ENCODE data around the gene MFNG. TPM values are rescaled to one million over a fixed set of nuclear protein-coding genes. Genes with fewer than 3 reads are reported as not detected.

MFNG gene
- total and polyA plus RNA-seq, 2 donors (not counting 1 experiment from before 2014, with no cell fraction given) = 95.9 to 125 TPM

DNA sequence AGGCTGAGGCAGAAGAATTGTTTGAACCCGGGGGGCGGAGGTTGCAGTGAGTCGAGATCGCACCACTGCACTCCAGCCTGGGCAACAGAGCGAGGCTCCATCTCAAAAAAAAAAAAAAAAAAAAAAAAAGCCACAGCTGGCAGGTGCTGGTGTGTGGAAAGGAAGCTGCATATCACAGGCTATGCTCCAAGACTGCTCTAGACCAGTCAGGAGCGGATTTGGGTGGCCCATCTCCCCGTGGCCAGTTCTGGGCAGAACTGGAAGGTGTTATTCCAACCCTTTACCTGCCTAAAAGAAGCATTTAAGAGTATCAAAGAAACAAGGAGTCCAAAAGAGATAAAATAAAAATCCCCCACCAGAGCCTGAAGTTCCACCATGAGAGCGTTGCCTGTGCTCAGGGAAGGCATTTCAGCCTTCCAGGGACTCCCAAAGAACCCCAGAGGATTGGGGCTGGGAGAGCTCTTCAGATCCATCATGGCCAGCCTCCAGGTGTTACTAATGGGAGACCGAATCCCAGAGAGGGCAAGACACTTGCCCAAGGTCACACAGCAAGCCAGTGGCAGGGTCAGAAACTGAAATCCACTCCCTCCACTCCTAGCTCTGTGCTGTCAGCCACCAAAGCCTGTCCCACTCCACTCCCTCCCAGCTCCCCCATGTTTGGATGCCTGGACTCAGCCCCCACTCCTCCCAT is 14.3 kb downstream of the MFNG start:
- peaks cover 0 to 66% of the 10 kb centered on the region in 2 experiments for H3K36me3 ChIP-seq (replicated peaks in 1 of 2; ENCODE audit: control extremely low read depth in 1 of 2, control insufficient read depth in 1 of 2, extremely low read depth in 1 of 2, insufficient read depth in 2 of 2, low read length in 1 of 2)
- no peak for TF ChIP-seq EZH2 (IDR thresholded peaks at IDR 0.05; ENCODE audit: borderline replicate concordance, insufficient read depth, low read depth, low read length, poor library complexity, severe bottlenecking)
- TF ChIP-seq, protein P1, sequence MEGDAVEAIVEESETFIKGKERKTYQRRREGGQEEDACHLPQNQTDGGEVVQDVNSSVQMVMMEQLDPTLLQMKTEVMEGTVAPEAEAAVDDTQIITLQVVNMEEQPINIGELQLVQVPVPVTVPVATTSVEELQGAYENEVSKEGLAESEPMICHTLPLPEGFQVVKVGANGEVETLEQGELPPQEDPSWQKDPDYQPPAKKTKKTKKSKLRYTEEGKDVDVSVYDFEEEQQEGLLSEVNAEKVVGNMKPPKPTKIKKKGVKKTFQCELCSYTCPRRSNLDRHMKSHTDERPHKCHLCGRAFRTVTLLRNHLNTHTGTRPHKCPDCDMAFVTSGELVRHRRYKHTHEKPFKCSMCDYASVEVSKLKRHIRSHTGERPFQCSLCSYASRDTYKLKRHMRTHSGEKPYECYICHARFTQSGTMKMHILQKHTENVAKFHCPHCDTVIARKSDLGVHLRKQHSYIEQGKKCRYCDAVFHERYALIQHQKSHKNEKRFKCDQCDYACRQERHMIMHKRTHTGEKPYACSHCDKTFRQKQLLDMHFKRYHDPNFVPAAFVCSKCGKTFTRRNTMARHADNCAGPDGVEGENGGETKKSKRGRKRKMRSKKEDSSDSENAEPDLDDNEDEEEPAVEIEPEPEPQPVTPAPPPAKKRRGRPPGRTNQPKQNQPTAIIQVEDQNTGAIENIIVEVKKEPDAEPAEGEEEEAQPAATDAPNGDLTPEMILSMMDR (IDR thresholded peaks at IDR 0.05) = no peak
- ATAC-seq (ENCODE audit: low read depth) = no peak
- POLR2A ChIA-PET = interaction anchor here (0.9 to 1.5 kb wide), 4 partner anchors 14 to 27 kb away, joined by 3 to 5 read pairs (median 3); partner anchors contain the start of gene MFNG
- peaks cover 49% of the 10 kb centered on the region for H4K20me1 ChIP-seq (ENCODE audit: control insufficient read depth, insufficient read depth, low read length, poor library complexity, severe bottlenecking)
- no peak overlapping the region for H3K4me3 ChIP-seq (ENCODE audit: control extremely low read depth in 1 of 5, extremely low read depth in 1 of 5, insufficient read depth in 1 of 5, low read depth in 2 of 5, low read length in 4 of 5)
- H3K9ac ChIP-seq (ENCODE audit: low read length) = no peak overlapping the region
- DNase-seq = no peak
- no peak overlapping the region for H3K27ac Mint-ChIP-seq
- no peak overlapping the region for H3K4me2 ChIP-seq (replicated peaks; ENCODE audit: low read depth, low read length, poor library complexity, severe bottlenecking)
- H3K27ac ChIP-seq (ENCODE audit: low read length in 2 of 2) = no peak overlapping the region
- H3K4me3 Mint-ChIP-seq = no peak overlapping the region
- H2AFZ ChIP-seq (ENCODE audit: insufficient read depth, low read depth, low read length, poor library complexity, severe bottlenecking) = no peak overlapping the region
- WGBS (ENCODE audit: insufficient coverage) = 91% methylated on average over 6 of the region's 9 CpGs
- CTCF ChIA-PET = interaction anchor here (0.8 to 5.4 kb wide), 21 partner anchors 9 to 524 kb away, joined by 3 to 103 read pairs (median 5); partner anchors contain the start of genes LGALS2 and MFNG
- no peaks in the 10 kb centered on the region for H3K9me3 Mint-ChIP-seq (ENCODE audit: insufficient read depth)
- intact Hi-C loops (cut with micrococcal nuclease) = loop anchor here (1.0 kb wide), 2 partner anchors 14 to 95 kb away; partner anchors contain the start of gene MFNG
- peaks cover 0 to 5% (median 0%) of the 10 kb centered on the region in 3 donors for H3K9me3 ChIP-seq (ENCODE audit: control extremely low read depth in 1 of 3, control insufficient read depth in 2 of 3, insufficient read depth in 1 of 3, low read length in 2 of 3)
- H3K27me3 Mint-ChIP-seq = no peaks in the 10 kb centered on the region
- H3K79me2 ChIP-seq (ENCODE audit: control insufficient read depth, insufficient read depth, low read length) = no peaks in the 10 kb centered on the region
- no peaks in the 10 kb centered on the region for H3K27me3 ChIP-seq (replicated peaks in 1 of 4; ENCODE audit: control extremely low read depth in 1 of 4, control insufficient read depth in 3 of 4, insufficient read depth in 4 of 4, low read length in 3 of 4)
- peaks cover 10% of the 10 kb centered on the region for H3K4me1 Mint-ChIP-seq
- no peaks in the 10 kb centered on the region for H3K4me1 ChIP-seq (ENCODE audit: control insufficient read depth in 2 of 2, insufficient read depth in 2 of 2, low read length in 2 of 2)

DNA sequence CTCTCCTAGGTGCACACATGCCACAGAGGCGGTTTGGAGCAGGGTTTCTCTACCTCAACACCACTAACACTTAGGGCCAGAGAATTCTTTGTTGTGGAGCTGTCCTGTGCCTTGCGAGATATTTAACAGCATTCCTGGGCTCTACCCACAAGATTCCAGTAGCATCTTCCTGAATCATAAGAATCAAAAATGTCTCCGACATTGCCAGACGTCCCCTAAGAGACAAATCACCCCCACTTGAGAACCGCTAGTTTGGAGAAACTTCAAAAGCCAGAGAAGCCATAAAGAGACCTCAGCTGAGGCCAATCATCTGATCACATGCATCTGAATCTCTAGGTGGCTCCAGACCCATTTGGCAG is 16.1 kb downstream of the MFNG start:
- Mint-ChIP-seq H3K27ac (no peak overlapping the region), H3K4me1 (peaks cover 15% of the 10 kb centered on the region), H3K27me3 (no peaks in the 10 kb centered on the region), H3K4me3 (no peak overlapping the region), H3K9me3 (ENCODE audit: insufficient read depth) (no peaks in the 10 kb centered on the region)
- Histone ChIP-seq H3K27me3 (replicated peaks in 1 of 4; ENCODE audit: control extremely low read depth in 1 of 4, control insufficient read depth in 3 of 4, insufficient read depth in 4 of 4, low read length in 3 of 4) (no peaks in the 10 kb centered on the region), H3K27ac (ENCODE audit: low read length in 2 of 2) (no peak overlapping the region), H3K79me2 (ENCODE audit: control insufficient read depth, insufficient read depth, low read length) (no peaks in the 10 kb centered on the region), H3K4me3 (ENCODE audit: control extremely low read depth in 1 of 5, extremely low read depth in 1 of 5, insufficient read depth in 1 of 5, low read depth in 2 of 5, low read length in 4 of 5) (no peak overlapping the region), H3K9ac (ENCODE audit: low read length) (no peak overlapping the region), H3K36me3 (replicated peaks in 1 of 2; ENCODE audit: control extremely low read depth in 1 of 2, control insufficient read depth in 1 of 2, extremely low read depth in 1 of 2, insufficient read depth in 2 of 2, low read length in 1 of 2) (peaks cover 0 to 59% of the 10 kb centered on the region in 2 experiments), H3K4me2 (replicated peaks; ENCODE audit: low read depth, low read length, poor library complexity, severe bottlenecking) (no peak overlapping the region), H3K4me1 (ENCODE audit: control insufficient read depth in 2 of 2, insufficient read depth in 2 of 2, low read length in 2 of 2) (no peaks in the 10 kb centered on the region), H4K20me1 (ENCODE audit: control insufficient read depth, insufficient read depth, low read length, poor library complexity, severe bottlenecking) (peaks cover 40% of the 10 kb centered on the region), H2AFZ (ENCODE audit: insufficient read depth, low read depth, low read length, poor library complexity, severe bottlenecking) (no peak overlapping the region), H3K9me3 (ENCODE audit: control extremely low read depth in 1 of 3, control insufficient read depth in 2 of 3, insufficient read depth in 1 of 3, low read length in 2 of 3) (peaks cover 0 to 5% (median 0%) of the 10 kb centered on the region in 3 donors)
- intact Hi-C loops (cut with micrococcal nuclease) = no loop called here
- ChIA-PET CTCF (interaction anchor here (0.6 to 4.6 kb wide), 3 partner anchors 16 to 88 kb away, joined by 4 to 34 read pairs (median 5); partner anchors contain the start of gene MFNG), POLR2A (no interaction called here)
- DNase-seq (no peak), ATAC-seq (ENCODE audit: low read depth) (no peak)
- 98% methylated on average over 5 of the region's 5 CpGs for WGBS (ENCODE audit: insufficient coverage)
- no peak for TF ChIP-seq EZH2 (IDR thresholded peaks at IDR 0.05; ENCODE audit: borderline replicate concordance, insufficient read depth, low read depth, low read length, poor library complexity, severe bottlenecking)
- TF ChIP-seq, protein P1 (IDR thresholded peaks at IDR 0.05) = no peak

Data from B cell (primary cell).